ENCODE measurements around the gene INAFM2.

The INAFM2 gene

DNA sequence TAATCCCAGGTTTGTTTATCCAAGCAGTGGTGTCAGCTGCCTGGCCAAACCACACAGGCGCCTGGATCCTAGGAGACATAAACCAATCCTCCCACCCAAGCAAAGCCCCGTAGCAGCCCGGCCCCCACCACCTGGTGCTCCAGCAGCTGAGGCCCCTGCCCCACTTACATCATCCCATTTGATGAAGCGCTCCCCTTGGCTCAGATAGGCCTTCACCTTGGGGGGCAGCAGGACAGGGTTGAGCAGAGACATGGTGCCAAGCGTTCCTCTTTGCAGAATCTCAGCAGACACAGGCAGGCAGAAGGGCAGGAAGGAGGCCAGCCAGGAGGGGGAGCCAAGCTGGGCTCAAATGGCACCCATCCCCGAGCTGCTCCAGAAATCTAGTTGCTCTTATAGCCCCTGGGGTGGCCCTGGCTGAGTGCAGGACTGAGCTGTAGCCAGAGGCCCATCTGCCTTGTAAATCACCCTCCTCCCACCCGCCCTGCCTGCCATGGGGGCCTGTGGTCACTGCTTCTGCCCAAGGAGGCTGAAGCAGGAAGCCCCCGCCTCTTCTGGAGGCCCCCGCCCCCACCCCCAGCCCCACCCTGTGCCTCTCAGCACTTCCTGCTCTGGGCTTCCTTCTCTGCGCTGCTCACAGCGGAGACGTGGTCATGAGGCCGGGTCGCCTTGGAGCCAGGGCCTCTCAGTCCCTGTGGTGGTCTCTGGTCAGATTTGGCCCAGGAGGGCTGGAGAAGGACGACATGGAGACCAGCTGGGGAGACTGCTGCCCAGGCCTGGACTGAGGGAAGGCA is 15.9 kb upstream of the INAFM2 start, which contains the start of gene PLCB2:
PLCB2 (minus strand) TSS at position 515 of the 791 bp plus-strand sequence; CDS start at position 252, 263 bp downstream.
- peak; percentile 66 for DNase-seq

DNA sequence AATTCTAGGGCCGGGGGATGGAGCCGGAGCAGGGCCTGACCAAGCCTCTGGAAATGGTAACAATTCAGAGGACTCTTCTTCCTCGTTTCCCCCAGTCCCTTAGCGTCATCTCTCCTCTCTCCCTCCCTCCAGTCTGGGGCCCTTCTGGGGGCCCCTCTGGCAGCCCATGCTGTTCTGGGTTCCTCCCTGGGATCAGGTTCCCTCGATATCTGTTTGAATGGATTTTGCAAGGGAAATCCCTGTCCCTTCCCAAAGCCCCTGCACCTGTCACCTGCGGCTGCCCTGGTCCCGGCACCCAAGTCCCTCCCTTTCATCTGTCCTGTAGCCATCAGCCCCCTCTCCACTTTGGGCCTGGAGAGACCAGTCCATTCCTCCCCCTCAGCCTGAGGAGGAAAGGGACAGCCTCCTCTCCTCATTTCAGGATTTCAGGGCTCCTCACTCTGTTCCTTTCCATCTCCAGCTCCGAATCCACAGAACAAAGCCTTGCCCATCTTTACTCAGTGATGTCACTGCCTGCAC is 14.1 kb upstream of the INAFM2 start:
- no peak for DNase-seq

GRCh38 chr15:40310001-40310959 is 13.2 kb upstream of the INAFM2 start:
- DNase-seq: peak; percentile 57

GRCh38 chr15:40310993-40311392 is 12.5 kb upstream of the INAFM2 start:
- DNase-seq: no peak

DNA sequence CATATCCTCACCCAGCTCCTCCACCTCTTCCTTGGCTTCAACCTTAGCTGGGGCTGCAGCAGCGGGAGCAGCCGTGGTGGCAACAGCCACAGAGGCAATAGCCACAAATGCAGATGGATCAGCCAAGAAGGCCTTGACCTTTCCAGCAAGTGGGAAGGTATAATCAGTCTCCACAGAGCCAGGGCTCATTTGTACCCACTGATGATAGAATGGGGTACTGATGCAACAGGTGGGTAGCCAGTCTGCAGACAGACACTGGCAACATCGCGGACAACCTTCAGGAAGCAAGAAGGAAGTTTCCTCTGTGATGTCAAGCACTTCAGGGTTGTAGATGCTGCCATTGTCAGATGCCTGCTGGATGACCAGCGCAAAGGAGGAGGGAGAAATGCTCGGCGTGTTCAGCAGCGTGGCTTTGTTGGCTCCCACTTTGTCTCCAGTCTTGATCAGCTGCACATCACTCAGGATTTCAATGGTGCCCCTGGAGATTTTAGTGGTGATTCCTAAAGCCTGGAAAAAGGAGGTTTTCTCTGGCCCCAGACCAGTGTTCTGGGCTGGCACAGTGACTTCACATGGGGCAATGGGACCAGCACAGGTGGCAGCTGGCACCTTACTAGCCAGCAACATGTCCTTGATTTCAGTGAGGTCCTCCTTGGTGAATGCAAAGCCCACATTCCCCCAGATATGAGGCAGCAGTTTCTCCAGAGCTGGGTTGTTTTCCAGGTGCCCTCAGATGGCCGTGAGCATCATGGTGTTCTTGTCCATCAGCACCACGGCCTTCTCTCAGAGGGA is 10.9 kb upstream of the INAFM2 start:
- no peak for DNase-seq

DNA sequence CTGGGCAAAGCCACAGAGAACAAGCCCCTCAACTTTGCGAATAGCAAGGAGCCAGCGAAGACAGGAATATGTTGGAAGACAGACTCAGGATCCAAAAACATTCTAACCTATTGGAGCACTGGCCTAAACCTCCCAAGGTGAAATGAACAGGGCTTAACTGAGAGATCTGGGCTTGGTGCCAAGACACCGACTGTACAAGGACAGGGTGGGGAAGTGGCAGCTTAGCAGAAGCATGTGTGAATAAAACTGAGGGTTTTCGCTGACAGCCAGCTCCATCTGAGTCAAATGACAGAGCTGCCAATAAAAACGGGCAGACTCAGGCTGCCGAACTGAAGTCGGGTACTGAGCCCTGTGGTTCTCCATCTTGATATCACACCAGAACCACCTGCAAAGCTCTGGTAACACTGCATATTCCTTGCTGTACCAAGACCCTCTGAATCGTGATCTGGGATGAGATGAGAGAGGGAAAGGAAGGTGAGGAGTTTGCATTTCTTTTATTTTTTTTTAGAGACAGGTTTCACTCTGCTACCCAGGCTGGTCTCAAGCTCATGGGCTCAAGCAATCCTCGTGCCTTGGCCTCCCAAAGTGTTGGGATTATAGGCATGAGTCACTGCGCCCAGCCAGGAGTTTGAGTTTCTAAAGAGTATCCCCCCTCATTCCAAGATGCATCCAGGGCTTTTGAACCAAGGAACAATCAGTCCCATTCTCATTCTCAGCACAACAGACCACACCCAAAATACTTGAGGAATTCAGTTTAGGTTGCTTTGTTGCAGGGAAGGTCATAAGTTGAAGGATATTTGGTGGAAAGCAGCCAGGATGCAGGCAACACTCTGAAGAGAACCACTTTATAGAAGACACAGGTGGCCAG is 9.7 kb upstream of the INAFM2 start:
- DNase-seq: peak; percentile 67

DNA sequence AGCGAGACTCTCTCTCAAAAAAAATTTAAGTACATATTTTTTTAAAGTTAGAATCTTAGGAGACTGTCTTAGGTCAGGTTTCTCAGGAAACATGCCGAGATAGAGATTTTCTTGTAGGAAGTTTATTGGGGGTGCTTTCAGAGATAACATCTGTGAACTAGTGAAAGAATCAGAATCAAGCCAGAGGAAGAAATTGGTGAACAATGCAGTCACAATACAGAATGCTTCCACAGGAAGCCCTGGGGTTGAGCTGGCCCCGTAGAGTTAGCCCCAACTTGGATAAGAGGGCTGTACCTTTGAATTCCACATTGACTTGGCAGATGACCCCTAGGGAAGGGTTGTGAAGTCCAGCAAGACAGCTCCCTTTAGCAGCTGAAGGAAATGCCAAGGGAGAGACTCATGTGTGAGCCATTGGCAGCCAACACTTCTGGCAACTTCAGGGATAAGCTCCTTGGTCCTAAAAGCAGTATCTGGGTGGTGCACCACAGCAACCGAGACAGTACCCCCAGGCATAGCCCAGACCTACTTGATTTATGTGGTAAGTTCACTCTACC is 8.7 kb upstream of the INAFM2 start:
- no peak for DNase-seq

DNA sequence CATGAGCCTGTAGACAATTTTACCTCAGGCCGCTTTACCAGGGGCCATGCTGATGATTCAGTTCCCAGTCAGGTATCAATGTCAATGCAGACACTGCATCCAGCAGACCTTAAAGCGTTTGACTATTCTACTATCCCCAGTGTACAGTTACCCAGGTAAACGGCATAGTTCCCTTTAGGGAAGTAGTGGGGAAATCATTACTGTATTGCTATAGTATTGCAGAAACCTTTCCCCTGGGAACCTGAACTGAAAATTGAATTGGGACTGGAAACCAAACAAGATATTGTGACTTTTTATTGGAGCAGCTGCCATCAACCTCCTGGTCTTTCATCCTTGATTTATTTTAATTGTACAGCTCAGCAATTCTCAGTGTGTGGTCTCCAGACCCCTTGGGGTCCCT is 6.6 kb upstream of the INAFM2 start:
- DNase-seq: no peak

- no peak for DNase-seq
Observed at GRCh38 chr15:40317580-40317979, 5.9 kb upstream of the INAFM2 start.

DNA sequence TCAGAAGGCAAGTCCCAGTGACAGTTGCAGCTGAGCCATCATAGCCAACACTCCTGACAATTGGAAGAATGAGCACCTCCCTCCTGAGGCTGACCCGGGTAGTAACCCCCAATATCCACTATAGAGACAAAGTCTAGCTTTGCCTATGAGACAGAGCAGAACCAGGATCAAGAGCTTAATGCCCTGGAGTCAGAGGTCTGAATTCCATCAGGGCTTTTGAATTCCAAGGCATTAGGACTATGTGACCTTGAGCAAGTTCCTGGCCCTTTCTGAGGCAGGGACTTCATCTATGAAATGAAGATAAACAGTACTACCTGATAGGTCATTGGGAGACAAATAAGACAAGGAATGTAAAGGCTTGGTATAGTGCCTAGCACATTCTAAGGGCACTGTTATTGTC is 3.1 kb upstream of the INAFM2 start:
- no peak for DNase-seq

DNA sequence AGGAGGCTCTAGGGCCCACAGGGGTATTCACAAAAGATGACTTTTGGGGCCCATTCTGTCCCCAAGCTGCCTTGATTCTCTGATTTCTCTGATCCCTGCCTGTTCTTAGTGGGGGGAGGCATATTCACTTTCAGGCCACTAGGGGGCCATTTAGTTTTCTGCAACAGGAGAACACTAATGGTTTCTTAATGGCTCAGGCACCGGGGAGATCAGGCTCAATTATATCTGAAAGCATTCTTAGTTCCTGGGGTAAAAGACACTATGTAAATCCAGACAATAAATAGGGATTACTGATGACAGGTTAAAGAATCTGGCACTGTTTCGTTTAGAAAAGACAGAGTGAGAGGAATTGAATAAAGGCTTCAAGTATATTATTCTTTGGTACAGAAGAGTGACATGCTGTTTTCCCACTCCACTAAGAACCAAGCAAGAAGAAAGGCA is 2.5 kb upstream of the INAFM2 start:
- DNase-seq: peak; percentile 55

- DNase-seq: no peak
Observed at GRCh38 chr15:40322531-40323238, 807 bp upstream of the INAFM2 start.

DNA sequence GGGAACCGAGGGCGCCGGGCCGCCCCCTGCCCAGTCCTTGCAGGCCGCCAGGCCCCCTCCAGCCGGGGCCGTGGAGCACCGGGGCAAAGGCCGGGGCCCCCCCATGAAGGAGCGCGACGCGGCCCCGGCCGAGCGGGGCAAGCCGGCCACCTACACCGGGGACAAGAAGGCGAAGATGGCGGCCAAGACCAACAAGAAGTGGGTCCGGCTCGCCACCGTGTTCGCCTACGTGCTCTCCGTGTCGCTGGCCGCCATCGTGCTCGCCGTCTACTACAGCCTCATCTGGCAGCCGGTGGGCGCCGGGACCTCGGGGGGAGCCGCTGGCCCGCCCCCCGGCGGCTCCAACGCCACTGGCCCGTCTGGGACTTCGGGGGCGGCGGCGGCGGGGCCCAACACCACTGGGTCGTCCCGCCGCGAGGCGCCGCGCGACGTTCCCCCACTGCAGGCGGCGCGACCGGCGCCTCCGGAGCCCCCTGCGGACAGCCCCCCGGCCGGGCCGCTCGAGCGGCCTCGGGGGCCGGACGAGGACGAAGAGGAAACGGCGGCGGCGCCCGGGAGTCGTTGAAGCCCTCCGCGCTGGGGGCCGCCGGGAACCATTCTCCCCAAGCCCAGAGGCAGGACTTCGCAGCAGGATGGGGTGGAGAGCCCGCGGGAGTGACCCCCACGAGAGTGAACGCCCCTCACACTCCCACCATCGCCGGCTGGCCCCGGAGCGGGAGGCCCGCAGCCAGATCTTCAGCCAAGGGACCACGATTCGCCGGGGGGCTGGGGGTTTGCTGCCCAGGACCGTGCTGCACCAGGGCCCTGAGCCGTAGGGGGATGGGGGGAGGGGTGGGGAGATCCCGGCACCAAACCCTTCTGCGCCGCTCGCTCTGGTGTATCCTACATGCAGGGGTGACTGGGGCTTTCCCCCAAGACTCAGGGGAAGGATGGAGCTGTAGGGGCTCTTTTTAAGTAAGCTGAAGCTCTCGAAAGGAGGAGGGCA is 753 bp downstream of the INAFM2 start:
- no peak for DNase-seq

- no peak for DNase-seq
Observed at GRCh38 chr15:40325188-40325587, 1.7 kb downstream of the INAFM2 start.

DNA sequence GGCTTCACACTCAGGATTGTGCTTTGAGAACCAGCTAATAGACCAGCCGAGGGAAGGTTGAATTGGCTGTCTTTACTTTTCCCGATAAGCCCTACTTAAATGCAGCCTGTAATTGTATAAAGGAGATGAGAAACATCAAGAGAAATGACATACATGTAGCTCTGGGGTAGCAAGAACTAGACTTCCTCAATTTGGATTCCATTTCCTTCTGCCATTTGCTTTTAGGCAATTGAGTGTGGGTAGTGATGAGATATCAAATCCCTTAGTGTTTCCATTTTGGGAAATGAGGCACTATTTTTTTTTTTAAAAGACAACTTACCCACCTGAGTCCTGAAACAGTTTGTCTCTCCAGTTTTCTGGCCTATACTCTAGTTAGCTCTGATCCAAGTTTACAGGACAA is 2.2 kb downstream of the INAFM2 start:
- DNase-seq: no peak

DNA sequence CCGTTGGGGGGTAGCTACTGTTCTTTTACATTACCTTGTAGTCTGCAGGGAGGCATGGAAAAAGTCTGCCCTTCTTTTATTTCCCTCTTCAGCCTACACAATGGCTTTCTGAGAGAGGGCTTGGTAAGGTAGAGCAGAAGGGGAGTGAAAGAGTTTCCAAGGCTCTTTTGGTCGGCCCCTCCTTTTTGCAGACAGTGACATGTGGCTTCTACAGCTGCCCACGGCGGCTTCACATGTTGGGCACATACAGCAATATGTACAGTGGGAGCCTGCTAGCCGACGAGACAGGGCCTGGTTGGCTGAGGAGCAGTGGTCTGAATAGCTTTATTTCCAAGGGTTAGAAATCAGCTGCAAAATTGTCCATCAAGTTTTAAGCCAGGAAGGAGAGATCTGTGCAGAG is 4.0 kb downstream of the INAFM2 start:
- no peak for DNase-seq

- DNase-seq: no peak
Observed at GRCh38 chr15:40328176-40328575, 4.7 kb downstream of the INAFM2 start.

DNA sequence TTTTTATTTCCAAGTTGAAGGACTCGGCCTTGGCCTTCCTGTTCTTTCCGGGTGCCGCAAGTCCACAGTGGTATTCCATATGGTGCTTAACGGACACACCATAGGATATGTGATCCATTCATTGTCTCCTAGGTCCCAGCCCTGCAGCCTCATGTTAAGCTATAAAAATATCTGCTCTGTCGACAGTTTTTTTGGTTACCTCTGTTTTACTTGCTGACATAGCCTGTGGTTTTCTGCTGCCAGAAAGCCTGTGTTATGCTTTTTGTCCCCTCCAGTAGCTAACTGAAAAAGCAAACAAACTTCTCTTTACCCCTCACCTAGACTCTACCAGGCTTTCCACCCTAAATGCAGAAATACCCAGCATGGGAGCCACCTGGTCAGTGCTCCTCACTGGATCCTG is 5.3 kb downstream of the INAFM2 start:
- no peak for DNase-seq

- no peak for DNase-seq
Observed at GRCh38 chr15:40329804-40330203, 6.3 kb downstream of the INAFM2 start.

All from activated gamma-delta T cell treated with Interleukin-2 at 50 U/mL for 16 hours (primary cell).